T-helper 17 cell (primary cell): ENCODE measurements around the gene EP400. TPM values are rescaled to one million over a fixed set of nuclear protein-coding genes. Genes with fewer than 3 reads are reported as not detected.
"Not testable (repeated sequence)": the region's sequence is repeated elsewhere in the genome, so short reads cannot be mapped to it uniquely, and the experiment has no call there.

Experiments
- ATAC-seq: fragments of 150-1000 bp; cut with Tn5 transposase; 2 replicates; pipeline ENCODE4 v1.10.0; 2021; ENCODE audit warnings: mild to moderate bottlenecking, moderate library complexity
- DNase-seq, 3 donors: peaks; one replicate each; pipeline versions ENCODE4 v3.0.0 to v3.0.0-alpha.2; 2020 to 2021
- H3K9me3 ChIP-seq: one replicate; pipeline ENCODE4 v1.7.0; 2013; ENCODE audit warnings: low read length, mild to moderate bottlenecking; ENCODE audit not compliant: control insufficient read depth, poor library complexity, severe bottlenecking
- H3K27ac Mint-ChIP-seq: one replicate; pipeline ENCODE4 v1.8.0; 2022; ENCODE audit warnings: mild to moderate bottlenecking, moderate library complexity, mixed read lengths
- H3K27me3 Mint-ChIP-seq: one replicate; pipeline ENCODE4 v1.8.0; 2022; ENCODE audit warnings: mixed read lengths
- H3K36me3 Mint-ChIP-seq: one replicate; pipeline ENCODE4 v1.8.0; 2022; ENCODE audit warnings: low read depth, mixed read lengths
- H3K4me1 Mint-ChIP-seq: one replicate; pipeline ENCODE4 v1.8.0; 2022; ENCODE audit warnings: mild to moderate bottlenecking, mixed read lengths
- H3K4me3 Mint-ChIP-seq: one replicate; pipeline ENCODE4 v1.8.0; 2022; ENCODE audit warnings: mild to moderate bottlenecking, moderate library complexity, mixed read lengths
- total RNA-seq, 4 donors: library from RNA in 2 of 4; stranded (reverse) in 2 of 4; gene quantifications; one replicate each; pipeline ENCODE4 v1.2.3 and lab custom pipeline; 2022 to 2026

The EP400 gene
- total RNA-seq, 2 donors from 2014 or later, result 67.4 to 79.0 TPM

- H3K4me1 Mint-ChIP-seq, result peaks cover 4% of the 10 kb centered on the region
- no peaks in the 10 kb centered on the region for H3K27me3 Mint-ChIP-seq
- ATAC-seq (no peak), DNase-seq (no peak)
- no peaks in the 10 kb centered on the region for H3K9me3 ChIP-seq
- H3K4me3 Mint-ChIP-seq, result no peak overlapping the region
- H3K27ac Mint-ChIP-seq, result peak overlapping the region; percentile 2
- peaks cover 5% of the 10 kb centered on the region for H3K36me3 Mint-ChIP-seq
Observed at GRCh38 chr12:132095520-132096409, 146.0 kb downstream of the EP400 start.

- DNase-seq (no peak), ATAC-seq (no peak)
- Mint-ChIP-seq H3K4me1 (peaks cover 3% of the 10 kb centered on the region), H3K36me3 (peaks cover 5% of the 10 kb centered on the region), H3K27me3 (no peaks in the 10 kb centered on the region), H3K27ac (peak overlapping the region; percentile 54), H3K4me3 (no peak overlapping the region)
- H3K9me3 ChIP-seq, result no peaks in the 10 kb centered on the region
Observed at GRCh38 chr12:132099739-132100138, 150.0 kb downstream of the EP400 start.

GRCh38 chr12:132100306-132101065 is 150.7 kb downstream of the EP400 start:
- DNase-seq (no peak), ATAC-seq (no peak)
- Mint-ChIP-seq H3K27ac (no peak overlapping the region), H3K36me3 (peaks cover 7% of the 10 kb centered on the region), H3K4me3 (no peak overlapping the region), H3K4me1 (peaks cover 4% of the 10 kb centered on the region), H3K27me3 (no peaks in the 10 kb centered on the region)
- no peaks in the 10 kb centered on the region for H3K9me3 ChIP-seq

GRCh38 chr12:132102297-132102696 is 152.6 kb downstream of the EP400 start:
- ATAC-seq (no peak), DNase-seq (no peak)
- H3K4me1 Mint-ChIP-seq, result peaks cover 4% of the 10 kb centered on the region
- peak overlapping the region; percentile 71 for H3K27ac Mint-ChIP-seq
- H3K27me3 Mint-ChIP-seq, result no peaks in the 10 kb centered on the region
- no peaks in the 10 kb centered on the region for H3K9me3 ChIP-seq
- peaks cover 7% of the 10 kb centered on the region for H3K36me3 Mint-ChIP-seq
- no peak overlapping the region for H3K4me3 Mint-ChIP-seq

- not testable (repeated sequence) for H3K27me3 Mint-ChIP-seq, H3K27ac Mint-ChIP-seq, H3K4me3 Mint-ChIP-seq, H3K4me1 Mint-ChIP-seq, H3K9me3 ChIP-seq, DNase-seq, ATAC-seq, H3K36me3 Mint-ChIP-seq
Observed at GRCh38 chr12:132103072-132103471, 153.3 kb downstream of the EP400 start.

- Mint-ChIP-seq H3K4me3 (no peak overlapping the region), H3K4me1 (peaks cover 4% of the 10 kb centered on the region), H3K36me3 (peaks cover 4% of the 10 kb centered on the region), H3K27ac (no peak overlapping the region), H3K27me3 (no peaks in the 10 kb centered on the region)
- H3K9me3 ChIP-seq, result no peaks in the 10 kb centered on the region
- DNase-seq (no peak), ATAC-seq (no peak)
Observed at GRCh38 chr12:132103542-132104308, 154.0 kb downstream of the EP400 start.

GRCh38 chr12:132105467-132105866 is 155.7 kb downstream of the EP400 start:
- Mint-ChIP-seq H3K27ac (no peak overlapping the region), H3K36me3 (peaks cover 2% of the 10 kb centered on the region), H3K4me1 (peaks cover 2% of the 10 kb centered on the region), H3K27me3 (no peaks in the 10 kb centered on the region), H3K4me3 (no peak overlapping the region)
- no peaks in the 10 kb centered on the region for H3K9me3 ChIP-seq
- ATAC-seq (no peak), DNase-seq (no peak)

GRCh38 chr12:132106921-132107320 is 157.2 kb downstream of the EP400 start:
- H3K27ac Mint-ChIP-seq, result no peak overlapping the region
- ATAC-seq, result no peak
- H3K27me3 Mint-ChIP-seq, result no peaks in the 10 kb centered on the region

GRCh38 chr12:132108211-132108832 is 158.6 kb downstream of the EP400 start:
- H3K27ac Mint-ChIP-seq, result peak overlapping the region; percentile 16
- peaks cover 5% of the 10 kb centered on the region for H3K36me3 Mint-ChIP-seq
- DNase-seq (no peak), ATAC-seq (no peak)
- H3K9me3 ChIP-seq, result no peaks in the 10 kb centered on the region
- H3K4me3 Mint-ChIP-seq, result no peak overlapping the region
- no peaks in the 10 kb centered on the region for H3K27me3 Mint-ChIP-seq
- peaks cover 2% of the 10 kb centered on the region for H3K4me1 Mint-ChIP-seq

More at GRCh38 chr12:132106921-132107320, 157.2 kb downstream of the EP400 start:
- Mint-ChIP-seq H3K4me3 (no peak overlapping the region), H3K36me3 (peaks cover 5% of the 10 kb centered on the region), H3K4me1 (peaks cover 2% of the 10 kb centered on the region)
- no peaks in the 10 kb centered on the region for H3K9me3 ChIP-seq
- DNase-seq, result no peak

GRCh38 chr12:132109741-132110140 is 160.0 kb downstream of the EP400 start:
- no peaks in the 10 kb centered on the region for H3K27me3 Mint-ChIP-seq
- no peak overlapping the region for H3K27ac Mint-ChIP-seq
- ATAC-seq (no peak), DNase-seq (no peak)
- no peaks in the 10 kb centered on the region for H3K9me3 ChIP-seq
- H3K4me3 Mint-ChIP-seq, result no peak overlapping the region
- peaks cover 5% of the 10 kb centered on the region for H3K36me3 Mint-ChIP-seq
- peaks cover 2% of the 10 kb centered on the region for H3K4me1 Mint-ChIP-seq

GRCh38 chr12:132110677-132111076 is 160.9 kb downstream of the EP400 start:
- DNase-seq, result no peak
- ATAC-seq, result no peak
- Mint-ChIP-seq H3K36me3 (peaks cover 4% of the 10 kb centered on the region), H3K4me1 (no peaks in the 10 kb centered on the region), H3K27ac (no peak overlapping the region), H3K27me3 (no peaks in the 10 kb centered on the region), H3K4me3 (no peak overlapping the region)
- H3K9me3 ChIP-seq, result no peaks in the 10 kb centered on the region

GRCh38 chr12:132111654-132112304 is 162.0 kb downstream of the EP400 start:
- H3K36me3 Mint-ChIP-seq, result peaks cover 4% of the 10 kb centered on the region
- no peak overlapping the region for H3K27ac Mint-ChIP-seq
- no peak overlapping the region for H3K4me3 Mint-ChIP-seq
- H3K27me3 Mint-ChIP-seq, result no peaks in the 10 kb centered on the region
- H3K4me1 Mint-ChIP-seq, result no peaks in the 10 kb centered on the region
- ATAC-seq (no peak), DNase-seq (no peak)
- H3K9me3 ChIP-seq, result no peaks in the 10 kb centered on the region
